ENCODE measurements around the gene DUSP12.

DUSP12 gene

GRCh38 chr1:161735837-161736236, 13.7 kb upstream of the DUSP12 start:
- no peak for DNase-seq (ENCODE audit: low spot score)
- no peak for TF ChIP-seq CTCF (IDR thresholded peaks at IDR 0.05)
- Histone ChIP-seq H3K27ac (no peak overlapping the region), H3K4me3 (no peak overlapping the region)

- DNase-seq (ENCODE audit: low spot score), result no peak
- TF ChIP-seq CTCF (IDR thresholded peaks at IDR 0.05), result no peak
- no peak overlapping the region for H3K27ac ChIP-seq
- H3K4me3 ChIP-seq, result no peak overlapping the region
Measured at GRCh38 chr1:161736335-161736969, 13.1 kb upstream of the DUSP12 start.

GRCh38 chr1:161737625-161738024, 12.0 kb upstream of the DUSP12 start:
- H3K4me3 ChIP-seq, result no peak overlapping the region
- no peak for DNase-seq (ENCODE audit: low spot score)
- H3K27ac ChIP-seq, result no peak overlapping the region
- no peak for TF ChIP-seq CTCF (IDR thresholded peaks at IDR 0.05)

GRCh38 chr1:161738627-161739287, 10.8 kb upstream of the DUSP12 start:
- TF ChIP-seq CTCF (IDR thresholded peaks at IDR 0.05), result no peak
- DNase-seq (ENCODE audit: low spot score), result no peak
- H3K4me3 ChIP-seq, result no peak overlapping the region
- peak overlapping the region in 1 of 2 donors; percentile 54 for H3K27ac ChIP-seq

GRCh38 chr1:161739865-161740566, 9.6 kb upstream of the DUSP12 start:
- no peak for TF ChIP-seq CTCF (IDR thresholded peaks at IDR 0.05)
- H3K27ac ChIP-seq, result peak overlapping the region in 1 of 2 donors; percentile 54
- no peak for DNase-seq (ENCODE audit: low spot score)
- no peak overlapping the region for H3K4me3 ChIP-seq

- no peak overlapping the region for H3K27ac ChIP-seq
Measured at GRCh38 chr1:161740921-161741320, 8.7 kb upstream of the DUSP12 start.

More at GRCh38 chr1:161740921-161741320, 8.7 kb upstream of the DUSP12 start:
- H3K4me3 ChIP-seq, result no peak overlapping the region
- no peak for DNase-seq (ENCODE audit: low spot score)
- no peak for TF ChIP-seq CTCF (IDR thresholded peaks at IDR 0.05)

Data from coronary artery (tissue), 2 donors.